DND-41 (cell line): ENCODE measurements around the gene BCL7A.

Experiments used
- EZH2 ChIP-seq: IDR thresholded peaks from 3 replicates; pipeline ENCODE4 v1.6.1; 2012; ENCODE audit warnings: borderline replicate concordance, low read depth, mild to moderate bottlenecking, moderate library complexity, low read length, inconsistent platforms; ENCODE audit not compliant: severe bottlenecking
- TF ChIP-seq, protein P1 (sequence below): IDR thresholded peaks from 2 replicates; pipeline ENCODE4 v1.5.1; 2012; ENCODE audit warnings: borderline replicate concordance, low read length, moderate library complexity, mild to moderate bottlenecking; ENCODE audit not compliant: poor library complexity, severe bottlenecking; ENCODE audit errors: extremely low read depth

DNA sequence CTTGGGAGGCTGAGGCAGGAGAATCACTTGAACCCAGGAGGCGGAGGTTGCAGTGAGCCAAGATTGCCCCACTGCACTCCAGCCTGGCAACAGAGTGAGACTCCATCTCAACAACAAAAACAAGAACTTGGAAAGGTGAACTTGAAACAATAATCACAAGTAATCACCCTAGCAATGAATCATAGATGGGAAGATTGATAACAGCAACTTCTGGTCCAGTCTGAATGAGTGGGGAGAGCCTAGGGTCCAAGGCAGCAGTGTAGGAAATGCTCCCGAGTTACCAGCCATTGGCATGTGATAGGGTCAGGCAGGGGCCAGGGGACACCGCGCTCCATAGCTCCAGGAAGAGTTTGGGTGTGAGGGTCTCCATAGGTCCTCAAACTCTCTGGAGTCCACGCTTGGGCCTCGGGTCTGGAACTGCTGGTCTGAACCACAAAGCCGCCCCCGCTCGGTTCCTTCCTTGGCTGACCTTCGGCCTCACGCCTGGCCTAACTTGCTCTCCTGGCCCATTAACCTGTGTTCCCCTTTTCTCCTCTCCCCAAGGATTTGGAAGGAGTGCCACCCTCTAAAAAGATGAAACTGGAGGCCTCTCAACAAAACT, 37.0 kb downstream of the BCL7A start:
- TF ChIP-seq, protein P1, sequence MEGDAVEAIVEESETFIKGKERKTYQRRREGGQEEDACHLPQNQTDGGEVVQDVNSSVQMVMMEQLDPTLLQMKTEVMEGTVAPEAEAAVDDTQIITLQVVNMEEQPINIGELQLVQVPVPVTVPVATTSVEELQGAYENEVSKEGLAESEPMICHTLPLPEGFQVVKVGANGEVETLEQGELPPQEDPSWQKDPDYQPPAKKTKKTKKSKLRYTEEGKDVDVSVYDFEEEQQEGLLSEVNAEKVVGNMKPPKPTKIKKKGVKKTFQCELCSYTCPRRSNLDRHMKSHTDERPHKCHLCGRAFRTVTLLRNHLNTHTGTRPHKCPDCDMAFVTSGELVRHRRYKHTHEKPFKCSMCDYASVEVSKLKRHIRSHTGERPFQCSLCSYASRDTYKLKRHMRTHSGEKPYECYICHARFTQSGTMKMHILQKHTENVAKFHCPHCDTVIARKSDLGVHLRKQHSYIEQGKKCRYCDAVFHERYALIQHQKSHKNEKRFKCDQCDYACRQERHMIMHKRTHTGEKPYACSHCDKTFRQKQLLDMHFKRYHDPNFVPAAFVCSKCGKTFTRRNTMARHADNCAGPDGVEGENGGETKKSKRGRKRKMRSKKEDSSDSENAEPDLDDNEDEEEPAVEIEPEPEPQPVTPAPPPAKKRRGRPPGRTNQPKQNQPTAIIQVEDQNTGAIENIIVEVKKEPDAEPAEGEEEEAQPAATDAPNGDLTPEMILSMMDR, result no peak
- TF ChIP-seq EZH2, result no peak
